HCT116 (cell line): ENCODE results near the gene CXADR. TPM values are rescaled to one million over a fixed set of nuclear protein-coding genes. Genes with fewer than 3 reads are reported as not detected.

ENCODE experiments used
- ATAC-seq: fragments of 200-7000 bp; cut with Tn5 transposase; 2 replicates; pipeline ENCODE4 v1.9.1; 2020; ENCODE audit warnings: mild to moderate bottlenecking, moderate library complexity
- BruUV-seq: library from RNA; stranded (reverse); fragments of 400-500 nt; replicated peaks from 2 replicates; lab custom pipeline; 2021; lab: Mats Ljungman, UMichigan
- CTCF ChIA-PET: fragments of 300-600 bp; sonication (Branson Sonifier 250); formaldehyde crosslinking; loops from one replicate; lab custom pipeline; 2021; ENCODE audit warnings: antibody characterized with exemption; lab: Charles Lee
- POLR2A ChIA-PET: fragments of 300-600, 350-600 bp; sonication (Branson Sonifier 250); formaldehyde crosslinking; loops from one replicate; lab custom pipeline; 2021; ENCODE audit warnings: antibody characterized with exemption; lab: Charles Lee
- RAD21 ChIA-PET, 2 experiments: fragments of 300-600 bp; sonication (Branson Sonifier 250); formaldehyde crosslinking; loops; one replicate each; lab custom pipeline; 2023; ENCODE audit warnings: low total read pairs in 2 of 2; ENCODE audit not compliant: uncharacterized antibody in 2 of 2, unreplicated experiment in 2 of 2, low non-redundant PET in 1 of 2; lab: Charles Lee
- DNase-seq: peaks from one replicate; pipeline ENCODE4 v3.0.0-alpha.2; 2010; ENCODE audit warnings: low read depth, low spot score
- H2AFZ ChIP-seq: fragments of 200-600 bp; shearing (Covaris generic), sonication (generic); 2 replicates; pipeline ENCODE4 v1.6.1; 2017; ENCODE audit warnings: low read depth, mixed run types, mixed read lengths, antibody characterized with exemption, low read length; ENCODE audit not compliant: poor library complexity, severe bottlenecking
- H3K27ac ChIP-seq: 2 replicates; pipeline ENCODE4 v1.5.1; 2012; ENCODE audit warnings: low read depth, low read length
- H3K27me3 ChIP-seq: fragments of 200-600 bp; sonication (generic); 2 replicates; pipeline ENCODE4 v1.6.1; 2016; ENCODE audit warnings: mixed run types, low read length, mixed read lengths; ENCODE audit not compliant: insufficient read depth
- H3K36me3 ChIP-seq, 2 experiments: fragments of 200-500 bp in 1 of 2; fragments of 200-600 bp in 1 of 2; sonication (Bioruptor generic) in 1 of 2; sonication (generic) in 1 of 2; 2 replicates each; pipeline versions ENCODE4 v1.5.1 to v1.6.1; 2014 to 2016; ENCODE audit warnings: low read length in 2 of 2, inconsistent platforms in 1 of 2, mixed read lengths in 1 of 2, mixed run types in 1 of 2; ENCODE audit not compliant: insufficient read depth in 2 of 2, control insufficient read depth in 1 of 2
- H3K4me1 ChIP-seq, 2 experiments: fragments of 200-600 bp in 1 of 2; sonication (generic) in 1 of 2; 2 replicates each; pipeline versions ENCODE4 v1.5.1 to v1.6.1; 2012 to 2017; ENCODE audit warnings: low read length in 2 of 2, inconsistent platforms in 1 of 2, mild to moderate bottlenecking in 1 of 2, mixed read lengths in 1 of 2, mixed run types in 1 of 2, moderate library complexity in 1 of 2; ENCODE audit not compliant: insufficient read depth in 2 of 2, control insufficient read depth in 1 of 2
- H3K4me2 ChIP-seq: fragments of 200-600 bp; sonication (generic); 2 replicates; pipeline ENCODE4 v1.6.1; 2017; ENCODE audit warnings: mixed run types, low read length, mixed read lengths
- H3K4me3 ChIP-seq, 2 experiments: fragments of 200-600 bp in 1 of 2; sonication (generic) in 1 of 2; replicated peaks in 1 of 2; 2 replicates each; pipeline ENCODE4 v1.5.1; 2011 to 2016; ENCODE audit warnings: low read length in 2 of 2, control low read depth in 1 of 2, low read depth in 1 of 2, mild to moderate bottlenecking in 1 of 2, mixed read lengths in 1 of 2, mixed run types in 1 of 2
- H3K79me2 ChIP-seq: fragments of 200-600 bp; sonication (generic); 2 replicates; pipeline ENCODE4 v1.6.1; 2017; ENCODE audit warnings: mild to moderate bottlenecking, mixed run types, low read length, moderate library complexity, mixed read lengths; ENCODE audit not compliant: insufficient read depth
- H3K9ac ChIP-seq: fragments of 200-600 bp; sonication (generic); 2 replicates; pipeline ENCODE4 v1.6.1; 2016; ENCODE audit warnings: low read length, mixed read lengths
- H3K9me2 ChIP-seq: fragments of 200-600 bp; sonication (generic), shearing (Covaris generic); 2 replicates; pipeline ENCODE4 v1.6.1; 2017; ENCODE audit warnings: mixed run types, mild to moderate bottlenecking, moderate library complexity; ENCODE audit not compliant: insufficient read depth
- H3K9me3 ChIP-seq, 2 experiments: fragments of 200-500 bp in 1 of 2; fragments of 200-600 bp in 1 of 2; sonication (Bioruptor generic) in 1 of 2; sonication (generic) in 1 of 2; 2 replicates each; pipeline ENCODE4 v1.6.1; 2014 to 2017; ENCODE audit warnings: low read length in 2 of 2, mixed read lengths in 2 of 2, inconsistent platforms in 1 of 2, low read depth in 1 of 2, mild to moderate bottlenecking in 1 of 2, mixed run types in 1 of 2, moderate library complexity in 1 of 2; ENCODE audit not compliant: control insufficient read depth in 1 of 2, insufficient read depth in 1 of 2
- H4K20me1 ChIP-seq: fragments of 200-600 bp; sonication (generic), shearing (Covaris generic); 2 replicates; pipeline ENCODE4 v1.6.1; 2017; ENCODE audit warnings: mixed run types, mild to moderate bottlenecking, moderate library complexity; ENCODE audit not compliant: insufficient read depth
- CBX3 ChIP-seq: IDR thresholded peaks from 2 replicates; pipeline ENCODE4 v1.6.1; 2012; ENCODE audit warnings: low read depth
- CEBPB ChIP-seq: IDR thresholded peaks from 2 replicates; pipeline ENCODE4 v1.6.1; 2012; ENCODE audit warnings: low read depth
- POLR2A ChIP-seq: IDR thresholded peaks from 2 replicates; pipeline ENCODE4 v1.7.0; 2011; ENCODE audit warnings: borderline replicate concordance; ENCODE audit not compliant: insufficient read depth, insufficient read length; ENCODE audit errors: extremely low read depth
- SP1 ChIP-seq: IDR thresholded peaks from 2 replicates; pipeline ENCODE4 v1.6.1; 2012; ENCODE audit warnings: low read depth
- ZBTB33 ChIP-seq: IDR thresholded peaks from 2 replicates; pipeline ENCODE4 v1.6.1; 2011; ENCODE audit warnings: mild to moderate bottlenecking, low read length, moderate library complexity; ENCODE audit not compliant: insufficient replicate concordance; ENCODE audit errors: extremely low read depth
- intact Hi-C: fragments of 100-400 bp; cut with micrococcal nuclease; formaldehyde crosslinking; loops from 2 replicates; pipeline ENCODE4 v1.10.0; 2022
- total RNA-seq: library from RNA; stranded (reverse); gene quantifications from one replicate; pipeline ENCODE4 v1.2.1, GENCODE V29; 2021; ENCODE audit not compliant: unreplicated experiment

The CXADR gene
- total RNA-seq, 1 experiment from 2014 or later = 21.6 TPM

- no peaks in the 10 kb centered on the region for H3K36me3 ChIP-seq
- ChIA-PET RAD21 (no interaction called here), POLR2A (no interaction called here), CTCF (no interaction called here)
- H3K4me2 ChIP-seq = no peak overlapping the region
- no peak for DNase-seq
- peaks cover 3 to 5% of the 10 kb centered on the region in 2 experiments; a peak in 1 of 4 replicates for H3K4me1 ChIP-seq
- no peak overlapping the region for H2AFZ ChIP-seq
- H3K27ac ChIP-seq = no peak overlapping the region
- H4K20me1 ChIP-seq = no peaks in the 10 kb centered on the region
- H3K4me3 ChIP-seq = no peak overlapping the region
- no peaks in the 10 kb centered on the region for H3K9me3 ChIP-seq
- intact Hi-C loops = no loop called here
- no peaks in the 10 kb centered on the region for H3K9me2 ChIP-seq
- no peak overlapping the region for H3K9ac ChIP-seq
- peaks cover 9% of the 10 kb centered on the region for H3K79me2 ChIP-seq
- TF ChIP-seq CEBPB (no peak), SP1 (no peak), ZBTB33 (no peak), POLR2A (no peak)
- no TSS peak for BruUV-seq
- no peaks in the 10 kb centered on the region for H3K27me3 ChIP-seq
- no peak for ATAC-seq
Measured at GRCh38 chr21:17524635-17525034, 11.8 kb downstream of the CXADR start.

GRCh38 chr21:17526776-17527175 lies 13.9 kb downstream of the CXADR start:
- intact Hi-C loops = no loop called here
- Histone ChIP-seq H2AFZ (no peak overlapping the region), H3K79me2 (peaks cover 5% of the 10 kb centered on the region), H3K27ac (no peak overlapping the region), H3K4me1 (peaks cover 3 to 5% of the 10 kb centered on the region in 2 experiments; a peak in 1 of 4 replicates), H3K4me2 (no peak overlapping the region), H3K36me3 (no peaks in the 10 kb centered on the region), H3K9me2 (no peaks in the 10 kb centered on the region), H3K9me3 (no peaks in the 10 kb centered on the region), H4K20me1 (no peaks in the 10 kb centered on the region), H3K9ac (no peak overlapping the region), H3K27me3 (no peaks in the 10 kb centered on the region), H3K4me3 (no peak overlapping the region)
- ChIA-PET POLR2A (no interaction called here), CTCF (interaction anchor here (0.7 to 1.7 kb wide), 3 partner anchors 15 to 139 kb away, joined by 3 to 4 read pairs (median 3); no protein-coding TSS in a partner anchor), RAD21 (no interaction called here)
- TF ChIP-seq CBX3 = no peak
- ATAC-seq (no peak), DNase-seq (no peak)
- BruUV-seq = no TSS peak
